Naive thymus-derived CD4-positive, alpha-beta T cell (primary cell): ENCODE data around the gene GDF2. TPM values are rescaled to one million over a fixed set of nuclear protein-coding genes. Genes with fewer than 3 reads are reported as not detected.

Experiments
- ATAC-seq: fragments of 150-1000 bp; cut with Tn5 transposase; 2 replicates; pipeline ENCODE4 v1.10.0; 2021; ENCODE audit warnings: mild to moderate bottlenecking, moderate library complexity
- CTCF ChIA-PET: fragments of 350-600 bp; sonication (Branson Sonifier 250); formaldehyde crosslinking; loops from one replicate; lab custom pipeline; 2021; ENCODE audit warnings: antibody characterized with exemption; lab: Charles Lee
- POLR2A ChIA-PET: fragments of 350-600 bp; sonication (Branson Sonifier 250); formaldehyde crosslinking; loops from one replicate; lab custom pipeline; 2021; ENCODE audit warnings: antibody characterized with exemption, inconsistent platforms; lab: Charles Lee
- DNase-seq, 9 donors: peaks; one replicate each; pipeline versions ENCODE4 v3.0.0 to v3.0.0-alpha.2; 2020 to 2022; ENCODE audit warnings: mixed read lengths in 1 of 9
- H3K27ac ChIP-seq: one replicate; pipeline ENCODE4 v1.7.0; 2013; ENCODE audit warnings: mild to moderate bottlenecking, low read depth, low read length, moderate library complexity
- H3K27me3 ChIP-seq, 2 donors: one replicate each; pipeline ENCODE4 v1.7.0; 2013; ENCODE audit warnings: low read length in 2 of 2, mild to moderate bottlenecking in 2 of 2, moderate library complexity in 2 of 2; ENCODE audit not compliant: control insufficient read depth in 2 of 2, insufficient read depth in 2 of 2
- H3K36me3 ChIP-seq, 3 experiments: 1 replicate in 2 of 3; 2 replicates in 1 of 3; pipeline ENCODE4 v1.7.0; 2013; ENCODE audit warnings: low read length in 3 of 3, mild to moderate bottlenecking in 3 of 3, moderate library complexity in 1 of 3; ENCODE audit not compliant: insufficient read depth in 3 of 3, control insufficient read depth in 2 of 3
- H3K4me1 ChIP-seq, 2 donors: one replicate each; pipeline ENCODE4 v1.7.0; 2013; ENCODE audit warnings: low read length in 2 of 2, mild to moderate bottlenecking in 2 of 2, moderate library complexity in 1 of 2; ENCODE audit not compliant: control insufficient read depth in 2 of 2, insufficient read depth in 2 of 2
- H3K4me3 ChIP-seq: 2 replicates; pipeline ENCODE4 v1.7.0; 2013; ENCODE audit warnings: mild to moderate bottlenecking, low read length
- H3K9me3 ChIP-seq, 3 experiments: 1 replicate in 2 of 3; 2 replicates in 1 of 3; pipeline ENCODE4 v1.7.0; 2013; ENCODE audit warnings: low read length in 3 of 3; ENCODE audit not compliant: control insufficient read depth in 2 of 3
- H3K27ac Mint-ChIP-seq, 9 donors: one replicate each; pipeline ENCODE4 v1.8.0; 2020 to 2022; ENCODE audit warnings: mixed read lengths in 9 of 9, mild to moderate bottlenecking in 8 of 9, moderate library complexity in 5 of 9, inconsistent platforms in 2 of 9
- H3K27me3 Mint-ChIP-seq, 5 donors: one replicate each; pipeline ENCODE4 v1.8.0; 2021 to 2022; ENCODE audit warnings: mixed read lengths in 5 of 5, mild to moderate bottlenecking in 1 of 5
- H3K36me3 Mint-ChIP-seq, 5 donors: one replicate each; pipeline ENCODE4 v1.8.0; 2020 to 2022; ENCODE audit warnings: mixed read lengths in 5 of 5, mild to moderate bottlenecking in 3 of 5, inconsistent platforms in 1 of 5
- H3K4me1 Mint-ChIP-seq, 7 donors: one replicate each; pipeline ENCODE4 v1.8.0; 2020 to 2022; ENCODE audit warnings: mixed read lengths in 7 of 7, mild to moderate bottlenecking in 3 of 7, inconsistent platforms in 1 of 7
- H3K4me3 Mint-ChIP-seq, 10 donors: one replicate each; pipeline ENCODE4 v1.8.0; 2020 to 2022; ENCODE audit warnings: mild to moderate bottlenecking in 10 of 10, mixed read lengths in 10 of 10, moderate library complexity in 6 of 10, inconsistent platforms in 2 of 10
- H3K9me3 Mint-ChIP-seq, 11 donors: one replicate each; pipeline ENCODE4 v1.8.0; 2020 to 2022; ENCODE audit warnings: mixed read lengths in 11 of 11, mild to moderate bottlenecking in 4 of 11, inconsistent platforms in 1 of 11, moderate library complexity in 1 of 11
- intact Hi-C, 2 donors: fragments of 100-400 bp; cut with micrococcal nuclease; formaldehyde crosslinking; loops; one replicate each; pipeline ENCODE4 v1.15.1; 2023
- polyA plus RNA-seq, 2 donors: library from polyadenylated mRNA; unstranded; fragments of 300-500 nt; fragmentation: Illumina TruSeq; gene quantifications; one replicate each; pipeline ENCODE4 v1.2.3, GENCODE V29; 2021
- total RNA-seq, 6 experiments: library from RNA in 5 of 6; stranded (reverse) in 5 of 6; gene quantifications; 1 replicate in 5 of 6; 2 replicates in 1 of 6; pipeline ENCODE4 v1.2.3 and lab custom pipeline; 2021 to 2026

Gene GDF2
- total and polyA plus RNA-seq, 7 experiments from 2014 or later: not detected

DNA sequence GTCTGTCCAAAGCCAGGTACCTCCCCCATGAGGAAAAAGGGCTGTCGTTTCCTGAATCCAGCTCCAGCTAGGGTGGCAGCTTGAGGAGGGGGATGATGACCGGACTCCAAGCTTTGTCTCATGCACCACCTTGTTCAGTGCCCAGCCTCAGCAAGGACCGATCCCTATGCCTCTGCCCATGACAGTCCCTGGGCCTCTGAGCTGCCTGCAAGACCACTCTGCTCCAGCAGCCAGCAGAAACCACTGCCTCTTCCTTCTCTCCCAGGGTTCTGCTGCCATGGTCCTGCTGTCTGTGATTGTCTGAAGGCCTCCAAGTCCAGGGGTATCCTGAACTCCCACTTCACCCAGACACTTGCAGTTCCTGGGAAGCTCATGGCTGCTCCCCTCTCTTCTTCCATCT lies 43.5 kb upstream of the GDF2 start:
- Mint-ChIP-seq H3K36me3 (peaks cover 0 to 2% (median 0%) of the 10 kb centered on the region in 5 donors), H3K27me3 (no peaks in the 10 kb centered on the region), H3K27ac (peak overlapping the region in 4 of 9 donors; percentile 28 to 65 (median 55)), H3K9me3 (peaks cover 0 to 2% (median 0%) of the 10 kb centered on the region in 11 donors), H3K4me3 (peak overlapping the region in 2 of 10 donors; percentile 16 to 55), H3K4me1 (peaks cover 19 to 53% (median 30%) of the 10 kb centered on the region in 7 donors)
- H3K27me3 ChIP-seq: no peaks in the 10 kb centered on the region
- H3K4me1 ChIP-seq: peaks cover 12 to 18% of the 10 kb centered on the region in 2 donors
- intact Hi-C loops: no loop called here
- ChIA-PET POLR2A (interaction anchor here (0.7 to 2.3 kb wide), 6 partner anchors 8 to 113 kb away, joined by 3 to 8 read pairs (median 6); no protein-coding TSS in a partner anchor), CTCF (interaction anchor here (0.9 to 1.7 kb wide), 4 partner anchors 8 to 106 kb away, joined by 3 to 5 read pairs (median 3); no protein-coding TSS in a partner anchor)
- DNase-seq: peak in 1 of 9 donors; percentile 16
- H3K27ac ChIP-seq: no peak overlapping the region
- no peaks in the 10 kb centered on the region for H3K9me3 ChIP-seq
- ATAC-seq: no peak
- H3K36me3 ChIP-seq: no peaks in the 10 kb centered on the region
- H3K4me3 ChIP-seq: no peak overlapping the region

DNA sequence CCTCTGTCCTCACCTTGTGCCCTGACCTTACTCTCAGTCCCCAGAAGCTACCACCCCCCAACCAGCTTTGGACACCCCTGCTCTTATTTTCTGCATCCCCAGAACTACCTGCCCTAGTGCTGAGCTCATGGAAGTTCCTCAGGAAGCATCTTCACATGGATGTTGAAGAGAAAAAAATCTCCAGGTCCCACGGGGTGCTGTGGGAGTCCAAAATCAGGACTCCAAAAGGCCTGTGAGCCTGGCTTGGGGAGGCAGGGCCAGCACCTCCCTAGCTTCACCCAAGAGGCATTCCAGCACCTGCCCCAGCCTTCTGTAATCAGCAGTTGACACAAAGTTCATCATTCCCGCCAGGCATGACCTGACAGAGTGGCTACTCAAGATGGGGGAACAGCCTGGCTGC lies 43.0 kb upstream of the GDF2 start:
- POLR2A ChIA-PET: interaction anchor here (1.4 to 2.3 kb wide), 3 partner anchors 8 to 24 kb away, joined by 3 to 8 read pairs (median 8); no protein-coding TSS in a partner anchor
- ATAC-seq (no peak), DNase-seq (peak in 1 of 9 donors; percentile 8)
- H3K36me3 ChIP-seq: no peaks in the 10 kb centered on the region
- peak overlapping the region in 1 of 10 donors; percentile 55 for H3K4me3 Mint-ChIP-seq
- no peaks in the 10 kb centered on the region for H3K27me3 Mint-ChIP-seq
- H3K4me1 ChIP-seq: peaks cover 12 to 18% of the 10 kb centered on the region in 2 donors
- peaks cover 0 to 2% (median 0%) of the 10 kb centered on the region in 5 donors for H3K36me3 Mint-ChIP-seq
- H3K9me3 Mint-ChIP-seq: peaks cover 0 to 2% (median 0%) of the 10 kb centered on the region in 11 donors
- peaks cover 19 to 55% (median 30%) of the 10 kb centered on the region in 7 donors for H3K4me1 Mint-ChIP-seq
- H3K27ac ChIP-seq: no peak overlapping the region
- H3K4me3 ChIP-seq: no peak overlapping the region
- peak overlapping the region in 4 of 9 donors; percentile 19 to 57 (median 40) for H3K27ac Mint-ChIP-seq
- intact Hi-C loops: no loop called here
- H3K27me3 ChIP-seq: no peaks in the 10 kb centered on the region
- CTCF ChIA-PET: interaction anchor here (0.9 to 1.7 kb wide), 3 partner anchors 12 to 107 kb away, joined by 3 to 5 read pairs (median 3); no protein-coding TSS in a partner anchor
- no peaks in the 10 kb centered on the region for H3K9me3 ChIP-seq

DNA sequence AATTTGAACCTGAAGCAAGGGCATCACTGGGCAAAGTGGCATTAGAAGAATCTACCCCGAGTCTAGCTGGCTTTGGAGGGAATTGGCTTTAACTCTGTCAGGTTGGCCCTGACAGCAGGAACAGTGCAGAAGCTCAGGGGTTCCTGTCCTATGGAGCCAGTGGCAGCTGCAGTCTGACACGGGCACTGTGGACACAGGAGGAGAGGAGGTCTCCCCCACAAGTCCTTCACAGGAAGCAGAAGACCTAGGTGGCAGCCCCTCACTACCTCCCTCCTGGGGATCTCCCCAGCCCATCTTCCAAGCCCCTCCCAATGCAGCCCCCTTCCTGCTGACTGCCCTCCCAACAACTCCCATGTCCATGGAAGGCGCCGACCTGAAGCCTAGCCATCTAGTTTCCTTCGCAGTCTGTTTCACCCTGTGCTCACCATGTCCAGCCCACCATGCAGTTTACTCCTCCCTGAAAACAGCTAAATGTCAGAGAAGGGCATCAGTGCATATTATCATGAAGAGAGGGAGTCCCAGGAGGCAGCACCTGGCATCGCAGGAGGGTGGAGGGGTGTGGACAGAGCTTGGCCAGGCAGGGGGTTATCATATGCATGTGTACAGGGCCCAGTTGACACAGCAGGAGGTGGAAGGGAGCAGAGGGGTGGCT lies 40.1 kb upstream of the GDF2 start:
- H3K9me3 ChIP-seq: no peaks in the 10 kb centered on the region
- peak overlapping the region in 1 of 9 donors; percentile 6 for H3K27ac Mint-ChIP-seq
- H3K36me3 Mint-ChIP-seq: no peaks in the 10 kb centered on the region
- peaks cover 0 to 2% (median 0%) of the 10 kb centered on the region in 5 donors for H3K27me3 Mint-ChIP-seq
- H3K27ac ChIP-seq: no peak overlapping the region
- peaks cover 17 to 33% of the 10 kb centered on the region in 2 donors for H3K4me1 ChIP-seq
- ChIA-PET CTCF (no interaction called here), POLR2A (interaction anchor here (1.1 to 2.0 kb wide), 2 partner anchors 15 to 29 kb away, joined by 3 to 5 read pairs; no protein-coding TSS in a partner anchor)
- H3K4me1 Mint-ChIP-seq: peaks cover 28 to 61% (median 48%) of the 10 kb centered on the region in 7 donors
- H3K4me3 Mint-ChIP-seq: no peak overlapping the region
- DNase-seq (peak in 1 of 9 donors; percentile 16), ATAC-seq (no peak)
- H3K27me3 ChIP-seq: no peaks in the 10 kb centered on the region
- no peak overlapping the region for H3K4me3 ChIP-seq
- no peaks in the 10 kb centered on the region for H3K36me3 ChIP-seq
- intact Hi-C loops: no loop called here
- no peaks in the 10 kb centered on the region for H3K9me3 Mint-ChIP-seq

DNA sequence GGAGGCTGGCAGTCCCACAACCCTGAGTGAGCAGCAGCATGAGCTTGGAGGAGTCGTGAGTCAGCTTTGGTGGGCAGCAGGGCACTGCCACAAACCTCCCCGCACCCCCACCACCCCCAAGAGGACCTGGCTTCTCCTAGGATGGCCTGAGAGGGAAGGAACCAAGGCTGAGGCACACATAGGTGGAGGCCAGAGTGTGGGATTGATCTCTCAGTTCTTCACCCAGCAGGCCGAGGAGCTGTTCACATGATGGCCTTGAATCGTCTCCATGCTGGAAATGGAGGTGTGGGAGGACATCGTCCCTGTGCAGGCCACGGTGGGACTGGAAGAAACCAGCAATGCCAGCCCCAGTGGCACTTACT lies 39.6 kb upstream of the GDF2 start:
- no peaks in the 10 kb centered on the region for H3K36me3 Mint-ChIP-seq
- intact Hi-C loops: no loop called here
- H3K27me3 Mint-ChIP-seq: peaks cover 0 to 2% (median 0%) of the 10 kb centered on the region in 5 donors
- H3K27ac Mint-ChIP-seq: no peak overlapping the region
- ChIA-PET CTCF (no interaction called here), POLR2A (interaction anchor here (2.0 kb wide), 1 partner anchor 14 kb away, joined by 5 read pairs; no protein-coding TSS in a partner anchor)
- Histone ChIP-seq H3K4me3 (no peak overlapping the region), H3K4me1 (peaks cover 12 to 32% of the 10 kb centered on the region in 2 donors), H3K9me3 (no peaks in the 10 kb centered on the region), H3K36me3 (no peaks in the 10 kb centered on the region), H3K27ac (no peak overlapping the region), H3K27me3 (no peaks in the 10 kb centered on the region)
- H3K9me3 Mint-ChIP-seq: no peaks in the 10 kb centered on the region
- H3K4me1 Mint-ChIP-seq: peaks cover 27 to 61% (median 48%) of the 10 kb centered on the region in 7 donors
- ATAC-seq: no peak
- no peak for DNase-seq
- H3K4me3 Mint-ChIP-seq: no peak overlapping the region

DNA sequence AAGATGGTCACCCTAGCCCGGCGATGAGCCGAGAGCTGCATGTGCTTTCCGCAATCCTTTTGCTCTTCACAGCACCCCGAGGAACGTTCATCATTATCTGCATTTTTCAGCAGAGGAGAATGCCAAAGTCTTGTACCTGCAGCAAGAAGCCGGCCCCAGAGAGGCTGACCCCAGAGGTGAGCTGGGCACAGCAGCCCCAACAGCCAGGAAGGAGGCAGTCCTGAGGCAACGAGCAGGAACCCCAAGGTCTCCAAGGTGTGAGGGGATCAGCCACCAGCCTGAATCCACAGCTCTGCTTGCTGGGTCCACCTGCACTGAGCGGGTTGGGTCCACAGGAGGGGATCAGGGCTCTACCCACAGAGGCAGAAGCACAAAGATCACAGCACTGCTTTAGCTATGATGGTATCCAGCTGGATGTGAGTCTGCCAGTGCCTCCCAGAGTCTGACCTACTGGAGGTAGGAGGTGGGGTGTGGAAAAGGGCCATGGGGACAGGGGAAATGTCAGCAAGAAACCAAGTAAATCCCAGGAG lies 39.1 kb upstream of the GDF2 start:
- no peaks in the 10 kb centered on the region for H3K9me3 Mint-ChIP-seq
- Histone ChIP-seq H3K27ac (no peak overlapping the region), H3K9me3 (no peaks in the 10 kb centered on the region), H3K4me3 (no peak overlapping the region), H3K36me3 (no peaks in the 10 kb centered on the region), H3K27me3 (no peaks in the 10 kb centered on the region), H3K4me1 (peaks cover 8 to 27% of the 10 kb centered on the region in 2 donors)
- intact Hi-C loops: no loop called here
- no peaks in the 10 kb centered on the region for H3K36me3 Mint-ChIP-seq
- ChIA-PET POLR2A (interaction anchor here (2.0 kb wide), 1 partner anchor 14 kb away, joined by 5 read pairs; no protein-coding TSS in a partner anchor), CTCF (no interaction called here)
- DNase-seq: peak in 1 of 9 donors; percentile 12
- ATAC-seq: no peak
- peaks cover 0 to 2% (median 0%) of the 10 kb centered on the region in 5 donors for H3K27me3 Mint-ChIP-seq
- peak overlapping the region in 1 of 9 donors; percentile 25 for H3K27ac Mint-ChIP-seq
- no peak overlapping the region for H3K4me3 Mint-ChIP-seq
- peaks cover 25 to 58% (median 45%) of the 10 kb centered on the region in 7 donors for H3K4me1 Mint-ChIP-seq

DNA sequence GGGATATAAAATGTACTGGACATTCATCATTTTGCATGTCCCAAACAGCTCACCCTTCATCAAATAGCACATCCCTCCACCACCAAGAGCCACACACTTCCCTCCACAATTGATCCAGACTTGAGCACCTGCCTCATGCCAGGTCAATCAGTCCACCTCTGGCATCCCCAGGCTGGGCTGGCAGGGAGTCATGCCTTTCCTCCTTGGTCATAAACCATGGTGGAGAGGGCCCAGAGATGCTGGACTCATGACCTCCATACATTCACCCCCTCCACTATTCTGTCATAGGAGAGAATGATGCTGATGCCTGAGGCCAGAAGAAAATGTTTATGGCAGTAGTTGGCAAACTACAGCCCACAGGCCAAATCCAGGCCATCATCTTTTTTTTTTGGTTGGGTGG lies 38.4 kb upstream of the GDF2 start:
- ATAC-seq (no peak), DNase-seq (peak in 1 of 9 donors; percentile 13)
- no peak overlapping the region for H3K4me3 ChIP-seq
- peak overlapping the region in 2 of 9 donors; percentile 3 to 62 for H3K27ac Mint-ChIP-seq
- CTCF ChIA-PET: no interaction called here
- no peaks in the 10 kb centered on the region for H3K27me3 ChIP-seq
- no peaks in the 10 kb centered on the region for H3K36me3 Mint-ChIP-seq
- no peak overlapping the region for H3K27ac ChIP-seq
- no peaks in the 10 kb centered on the region for H3K36me3 ChIP-seq
- intact Hi-C loops: no loop called here
- POLR2A ChIA-PET: no interaction called here
- H3K27me3 Mint-ChIP-seq: peaks cover 0 to 2% (median 0%) of the 10 kb centered on the region in 5 donors
- peaks cover 22 to 58% (median 41%) of the 10 kb centered on the region in 7 donors for H3K4me1 Mint-ChIP-seq
- H3K9me3 Mint-ChIP-seq: no peaks in the 10 kb centered on the region
- no peak overlapping the region for H3K4me3 Mint-ChIP-seq
- peaks cover 8 to 25% of the 10 kb centered on the region in 2 donors for H3K4me1 ChIP-seq
- no peaks in the 10 kb centered on the region for H3K9me3 ChIP-seq
